C4-2B (cell line): ENCODE results near the gene BHMT2.

Experiments
- CTCF ChIP-seq: fragments of 450-650 bp; conservative IDR thresholded peaks from 2 replicates; pipeline ENCODE4 v1.5.1; 2017; ENCODE audit warnings: mild to moderate bottlenecking
- ZFX ChIP-seq: fragments of 450-650 bp; IDR thresholded peaks from 2 replicates; pipeline ENCODE4 v1.6.1; 2017

GRCh38 chr5:79070350-79070667 lies 742 bp downstream of the BHMT2 start:
- TF ChIP-seq CTCF (no peak), ZFX (no peak)
